Upper lobe of left lung (tissue), 6 donors: ENCODE measurements around the gene ASNSD1. TPM values are rescaled to one million over a fixed set of nuclear protein-coding genes. Genes with fewer than 3 reads are reported as not detected.

Experiments used
- ATAC-seq, 2 donors: fragments of 200-7000 bp; cut with Tn5 transposase; one replicate each; pipeline ENCODE4 v1.9.1; 2022; ENCODE audit warnings: mild to moderate bottlenecking in 2 of 2, moderate library complexity in 2 of 2; ENCODE audit not compliant: low FRiP score in 2 of 2
- DNase-seq, 2 donors: peaks; one replicate each; pipeline ENCODE4 v3.0.0-alpha.2; 2019 to 2020
- H3K27ac ChIP-seq, 4 donors: fragments of 200-600 bp; sonication (generic); one replicate each; pipeline ENCODE4 v1.5.1; 2016 to 2019
- H3K27me3 ChIP-seq, 4 donors: fragments of 200-600 bp; sonication (generic); one replicate each; pipeline ENCODE4 v1.5.1; 2017 to 2019
- H3K36me3 ChIP-seq, 4 donors: fragments of 200-600 bp; sonication (generic); one replicate each; pipeline ENCODE4 v1.5.1; 2016 to 2019
- H3K4me1 ChIP-seq, 4 donors: fragments of 200-600 bp; sonication (generic); one replicate each; pipeline ENCODE4 v1.5.1; 2018 to 2019
- H3K4me3 ChIP-seq, 4 donors: fragments of 200-600 bp; sonication (generic); one replicate each; pipeline ENCODE4 v1.5.1; 2017 to 2019; ENCODE audit warnings: mild to moderate bottlenecking in 2 of 4, moderate library complexity in 1 of 4
- H3K9me3 ChIP-seq, 4 donors: fragments of 200-600 bp; sonication (generic); one replicate each; pipeline ENCODE4 v1.5.1; 2018 to 2019
- CTCF ChIP-seq, 6 experiments: fragments of 450-650 bp in 4 of 6; fragments of 200-600 bp in 2 of 6; sonication (generic) in 2 of 6; IDR thresholded peaks; one replicate each; pipeline ENCODE4 v1.5.1; 2016 to 2019; ENCODE audit warnings: antibody characterized with exemption in 6 of 6
- EP300 ChIP-seq, 4 donors: sonication (generic); formaldehyde crosslinking; IDR thresholded peaks; one replicate each; pipeline ENCODE4 v1.5.1; 2017; ENCODE audit warnings: antibody characterized with exemption in 4 of 4, control low read depth in 2 of 4
- POLR2A ChIP-seq, 4 donors: fragments of 450-650 bp; IDR thresholded peaks; one replicate each; pipeline ENCODE4 v1.5.1; 2016 to 2017; ENCODE audit warnings: antibody characterized with exemption in 4 of 4, mild to moderate bottlenecking in 2 of 4
- POLR2AphosphoS5 ChIP-seq, 2 donors: sonication (generic); formaldehyde crosslinking; IDR thresholded peaks; one replicate each; pipeline ENCODE4 v1.5.1; 2017; ENCODE audit warnings: antibody characterized with exemption in 2 of 2
- WGBS, 2 donors: methylation state at CpG; one replicate each; pipeline ENCODE4 v1.1.5; 2017 to 2018; 5-methylcytosine and 5-hydroxymethylcytosine counted together
- total RNA-seq, 6 donors: library from RNA; depleted of rRNA in 4 of 6; stranded (reverse); fragments of >200 nt in 4 of 6; gene quantifications; one replicate each; pipeline versions ENCODE4 v1.1.0 to v1.2.1, GENCODE V29; 2016 to 2021
- donor health status: DM: no; HTN: no; CAD: no; lungs with moderate emphysema.
- donor health status: DM: no; HTN: yes; CAD: no; lungs with severe emphysema.

Gene ASNSD1
- total RNA-seq, 6 donors from 2014 or later: 29.5 to 49.6 (median 34.3) TPM

GRCh38 chr2:189618197-189618596 is 43.1 kb upstream of the ASNSD1 start:
- DNase-seq (no peak), ATAC-seq (no peak)
- Histone ChIP-seq H3K9me3 (no peaks in the 10 kb centered on the region), H3K36me3 (no peaks in the 10 kb centered on the region), H3K27me3 (no peaks in the 10 kb centered on the region), H3K4me1 (peaks cover 9 to 14% (median 11%) of the 10 kb centered on the region in 4 donors), H3K27ac (no peak overlapping the region), H3K4me3 (no peak overlapping the region)
- TF ChIP-seq POLR2AphosphoS5 (IDR thresholded peaks at IDR 0.05) (no peak), CTCF (IDR thresholded peaks at IDR 0.05) (no peak)
- WGBS, 2 donors: 0% methylated on average over 1 of the region's 1 CpG

GRCh38 chr2:189621781-189622180 is 39.5 kb upstream of the ASNSD1 start:
- ATAC-seq (no peak), DNase-seq (no peak)
- H3K9me3 ChIP-seq: no peaks in the 10 kb centered on the region
- H3K36me3 ChIP-seq: no peaks in the 10 kb centered on the region
- no peak overlapping the region for H3K4me3 ChIP-seq
- H3K27me3 ChIP-seq: no peaks in the 10 kb centered on the region
- TF ChIP-seq POLR2AphosphoS5 (IDR thresholded peaks at IDR 0.05): no peak
- TF ChIP-seq POLR2A (IDR thresholded peaks at IDR 0.05): no peak
- no peak for TF ChIP-seq EP300 (IDR thresholded peaks at IDR 0.05)
- H3K4me1 ChIP-seq: no peaks in the 10 kb centered on the region
- no peak overlapping the region for H3K27ac ChIP-seq

GRCh38 chr2:189623049-189623448 is 38.2 kb upstream of the ASNSD1 start:
- ATAC-seq (no peak), DNase-seq (no peak)
- no peaks in the 10 kb centered on the region for H3K36me3 ChIP-seq
- H3K4me1 ChIP-seq: no peaks in the 10 kb centered on the region
- no peak for TF ChIP-seq POLR2A (IDR thresholded peaks at IDR 0.05)
- H3K27me3 ChIP-seq: no peaks in the 10 kb centered on the region
- H3K4me3 ChIP-seq: no peak overlapping the region
- H3K9me3 ChIP-seq: no peaks in the 10 kb centered on the region
- WGBS, 2 donors: 90 to 100% methylated on average over 1 of the region's 1 CpG
- H3K27ac ChIP-seq: no peak overlapping the region

- H3K27me3 ChIP-seq: no peaks in the 10 kb centered on the region
- ATAC-seq (no peak), DNase-seq (no peak)
- H3K4me1 ChIP-seq: peaks cover 0 to 6% (median 4%) of the 10 kb centered on the region in 4 donors
- no peak overlapping the region for H3K27ac ChIP-seq
- no peaks in the 10 kb centered on the region for H3K9me3 ChIP-seq
- 65 to 67% methylated on average over 3 of the region's 3 CpGs for WGBS, 2 donors
- TF ChIP-seq EP300 (IDR thresholded peaks at IDR 0.05): no peak
- no peak for TF ChIP-seq CTCF (IDR thresholded peaks at IDR 0.05)
- TF ChIP-seq POLR2A (IDR thresholded peaks at IDR 0.05): no peak
- no peak for TF ChIP-seq POLR2AphosphoS5 (IDR thresholded peaks at IDR 0.05)
- no peaks in the 10 kb centered on the region for H3K36me3 ChIP-seq
- no peak overlapping the region for H3K4me3 ChIP-seq
Observed at GRCh38 chr2:189624648-189625355, 36.5 kb upstream of the ASNSD1 start.

- H3K4me1 ChIP-seq: peaks cover 0 to 7% (median 5%) of the 10 kb centered on the region in 4 donors
- ATAC-seq: no peak
- no peak for DNase-seq
- TF ChIP-seq POLR2AphosphoS5 (IDR thresholded peaks at IDR 0.05) (no peak), POLR2A (IDR thresholded peaks at IDR 0.05) (no peak), CTCF (IDR thresholded peaks at IDR 0.05) (no peak), EP300 (IDR thresholded peaks at IDR 0.05) (no peak)
- no peaks in the 10 kb centered on the region for H3K9me3 ChIP-seq
- H3K27ac ChIP-seq: no peak overlapping the region
- H3K4me3 ChIP-seq: no peak overlapping the region
- no peaks in the 10 kb centered on the region for H3K36me3 ChIP-seq
- H3K27me3 ChIP-seq: no peaks in the 10 kb centered on the region
- WGBS, 2 donors: 94 to 97% methylated on average over 2 of the region's 2 CpGs
Observed at GRCh38 chr2:189625636-189626035, 35.6 kb upstream of the ASNSD1 start.

GRCh38 chr2:189627789-189628188 is 33.5 kb upstream of the ASNSD1 start:
- no peak overlapping the region for H3K27ac ChIP-seq
- WGBS, 2 donors: 92 to 100% methylated on average over 1 of the region's 1 CpG
- ATAC-seq (no peak), DNase-seq (no peak)
- H3K36me3 ChIP-seq: no peaks in the 10 kb centered on the region
- no peaks in the 10 kb centered on the region for H3K27me3 ChIP-seq
- TF ChIP-seq EP300 (IDR thresholded peaks at IDR 0.05): no peak
- no peak for TF ChIP-seq POLR2A (IDR thresholded peaks at IDR 0.05)
- TF ChIP-seq POLR2AphosphoS5 (IDR thresholded peaks at IDR 0.05): no peak
- TF ChIP-seq CTCF (IDR thresholded peaks at IDR 0.05): no peak
- H3K4me3 ChIP-seq: no peak overlapping the region
- no peaks in the 10 kb centered on the region for H3K9me3 ChIP-seq
- H3K4me1 ChIP-seq: peaks cover 0 to 7% (median 5%) of the 10 kb centered on the region in 4 donors
